ENCODE results near the gene SRSF3. TPM values are rescaled to one million over a fixed set of nuclear protein-coding genes. Genes with fewer than 3 reads are reported as not detected.
A peak's percentile ranks its signal among the peaks of the same experiment; 100 is the strongest.

The SRSF3 gene
- total RNA-seq, 1 donor: 340 TPM

- peak in 1 of 3 donors; percentile 31 for DNase-seq (ENCODE audit: low read depth in 2 of 3, low spot score in 2 of 3)
These were observed 24.5 kb downstream of the SRSF3 start for GRCh38 chr6:36618366-36619355.

DNA sequence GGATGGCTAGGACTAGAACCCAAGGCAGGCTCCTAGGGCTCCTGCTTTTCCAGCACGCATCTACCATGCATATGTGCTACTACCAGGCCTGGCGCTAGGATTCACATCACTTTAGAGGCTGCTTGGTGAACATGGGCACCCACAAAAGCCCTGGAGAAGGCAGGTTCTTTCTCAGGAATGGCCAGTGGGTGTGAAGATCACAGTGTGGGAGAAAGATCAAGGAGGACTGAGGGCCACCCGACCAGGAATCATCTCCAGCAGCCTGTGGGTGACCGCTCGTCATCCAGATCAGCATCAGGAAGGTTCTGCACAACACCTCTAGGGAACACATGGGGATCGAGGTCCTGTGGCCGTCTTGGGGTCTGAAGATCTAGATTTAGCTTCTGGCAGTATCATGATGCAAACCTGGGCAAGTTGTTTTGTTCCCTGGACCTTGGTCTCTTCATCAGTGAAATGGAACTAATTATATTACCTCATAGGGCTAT is 27.3 kb downstream of the SRSF3 start:
- DNase-seq (ENCODE audit: low read depth in 2 of 3, low spot score in 2 of 3): no peak

DNA sequence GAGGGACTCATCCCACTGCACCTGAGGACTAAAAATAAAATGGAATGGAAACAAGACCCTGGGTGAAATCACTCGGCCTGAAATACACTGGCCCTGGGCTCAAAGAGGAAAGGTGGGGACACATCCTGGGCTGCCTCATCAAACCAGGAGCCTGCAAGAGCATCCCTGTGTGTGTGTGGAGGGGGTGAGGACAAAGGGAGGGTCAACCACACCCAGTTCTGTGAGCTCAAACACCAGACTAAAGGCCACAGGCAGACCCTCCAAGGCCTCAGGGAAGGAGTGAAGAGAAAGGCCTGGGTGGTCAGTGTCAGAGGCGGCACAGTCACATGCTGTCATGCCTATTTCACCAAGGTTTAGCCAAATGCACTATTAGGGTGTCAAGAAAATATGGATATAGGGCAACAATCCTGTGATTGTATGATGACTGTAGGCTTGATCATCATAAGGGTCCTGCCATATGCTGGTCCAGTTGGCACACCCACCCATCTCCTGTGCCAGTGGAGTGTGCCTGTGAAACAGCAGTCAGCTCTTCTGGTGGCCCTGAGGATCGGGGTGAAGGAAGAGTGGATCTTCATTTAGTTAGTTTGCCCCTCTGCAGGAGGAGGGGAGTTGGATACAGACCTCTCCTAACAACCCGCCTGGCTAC is 28.9 kb downstream of the SRSF3 start:
- DNase-seq (ENCODE audit: low read depth in 2 of 3, low spot score in 2 of 3): no peak

GRCh38 chr6:36623547-36624459 is 29.6 kb downstream of the SRSF3 start:
- DNase-seq (ENCODE audit: low read depth in 2 of 3, low spot score in 2 of 3): peak; percentile 59 to 86 (median 69)

- DNase-seq (ENCODE audit: low read depth in 2 of 3, low spot score in 2 of 3): no peak
These were observed 30.4 kb downstream of the SRSF3 start for GRCh38 chr6:36624461-36625157.

- no peak for DNase-seq (ENCODE audit: low read depth in 2 of 3, low spot score in 2 of 3)
These were observed 31.2 kb downstream of the SRSF3 start for GRCh38 chr6:36625158-36625919.

DNA sequence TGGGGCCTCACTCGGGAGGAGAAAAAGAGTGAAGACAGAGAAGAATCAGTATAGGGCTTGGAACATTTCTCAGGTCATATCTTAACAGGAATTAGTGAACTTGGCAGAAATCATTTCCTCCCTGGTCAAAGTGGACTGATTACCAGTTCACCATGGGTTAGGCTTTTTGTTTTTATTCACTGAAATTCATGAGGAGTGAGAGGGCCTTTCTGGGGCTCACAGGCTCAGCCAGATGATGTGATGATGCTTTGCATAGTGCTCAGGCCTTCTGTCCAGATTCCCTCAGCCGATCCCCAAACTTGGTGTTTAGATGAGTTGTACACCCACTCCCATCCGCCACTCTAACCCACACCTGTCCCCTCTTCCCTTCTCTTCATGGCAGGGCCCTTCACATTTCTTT is 32.5 kb downstream of the SRSF3 start:
- no peak for DNase-seq (ENCODE audit: low read depth in 2 of 3, low spot score in 2 of 3)

DNA sequence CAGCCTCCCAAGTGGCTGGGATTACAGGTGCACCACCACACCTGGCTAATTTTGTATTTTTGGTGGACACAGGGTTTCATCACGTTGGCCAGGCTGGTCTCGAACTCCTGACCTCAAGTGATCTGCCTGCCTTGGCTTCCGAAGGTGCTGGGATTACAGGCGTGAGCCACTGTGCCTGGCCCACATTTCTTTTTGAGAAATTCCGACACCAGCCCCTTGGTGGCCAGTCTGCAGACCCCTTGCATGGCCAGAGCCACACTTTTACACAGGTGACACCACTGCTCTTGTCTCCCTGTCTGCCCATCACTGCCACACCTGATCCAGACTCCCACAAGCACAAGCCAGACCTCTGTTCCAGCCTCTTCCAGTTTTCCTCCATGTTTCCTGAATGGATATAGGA is 33.0 kb downstream of the SRSF3 start:
- DNase-seq (ENCODE audit: low read depth in 2 of 3, low spot score in 2 of 3): no peak

DNA sequence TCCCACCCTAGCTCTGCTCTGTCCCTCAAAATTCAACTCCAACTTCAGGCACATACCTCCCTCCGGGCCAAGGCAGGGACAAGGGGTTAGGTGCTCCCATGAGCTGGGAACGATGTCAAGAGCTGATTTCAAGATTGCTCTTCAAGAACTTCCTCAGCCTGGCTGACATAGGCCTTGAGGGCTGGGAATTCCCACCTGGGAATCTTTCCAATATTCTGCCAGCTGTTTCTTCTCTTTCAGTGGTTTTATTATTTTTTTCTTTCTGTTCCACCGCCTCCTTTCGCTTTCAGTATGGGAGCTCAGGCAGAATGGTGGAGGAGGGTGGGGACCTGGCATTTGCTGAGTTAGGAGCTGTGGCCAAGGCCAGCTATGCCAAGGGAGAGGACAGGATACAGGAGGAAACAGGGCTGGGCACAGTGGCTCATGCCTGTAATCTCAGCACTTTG is 33.7 kb downstream of the SRSF3 start:
- DNase-seq (ENCODE audit: low read depth in 2 of 3, low spot score in 2 of 3): peak in 1 of 3 donors; percentile 26

GRCh38 chr6:36629784-36630183 is 35.6 kb downstream of the SRSF3 start:
- DNase-seq (ENCODE audit: low read depth in 2 of 3, low spot score in 2 of 3): no peak

GRCh38 chr6:36631326-36632011 is 37.3 kb downstream of the SRSF3 start:
- DNase-seq (ENCODE audit: low read depth in 2 of 3, low spot score in 2 of 3): no peak

GRCh38 chr6:36633370-36633769 is 39.2 kb downstream of the SRSF3 start:
- DNase-seq (ENCODE audit: low read depth in 2 of 3, low spot score in 2 of 3): no peak

GRCh38 chr6:36633915-36634314 is 39.8 kb downstream of the SRSF3 start:
- no peak for DNase-seq (ENCODE audit: low read depth in 2 of 3, low spot score in 2 of 3)

GRCh38 chr6:36634317-36635108 is 40.4 kb downstream of the SRSF3 start:
- no peak for DNase-seq (ENCODE audit: low read depth in 2 of 3, low spot score in 2 of 3)

- DNase-seq (ENCODE audit: low read depth in 2 of 3, low spot score in 2 of 3): no peak
These were observed 42.1 kb downstream of the SRSF3 start for GRCh38 chr6:36636283-36636682.

DNA sequence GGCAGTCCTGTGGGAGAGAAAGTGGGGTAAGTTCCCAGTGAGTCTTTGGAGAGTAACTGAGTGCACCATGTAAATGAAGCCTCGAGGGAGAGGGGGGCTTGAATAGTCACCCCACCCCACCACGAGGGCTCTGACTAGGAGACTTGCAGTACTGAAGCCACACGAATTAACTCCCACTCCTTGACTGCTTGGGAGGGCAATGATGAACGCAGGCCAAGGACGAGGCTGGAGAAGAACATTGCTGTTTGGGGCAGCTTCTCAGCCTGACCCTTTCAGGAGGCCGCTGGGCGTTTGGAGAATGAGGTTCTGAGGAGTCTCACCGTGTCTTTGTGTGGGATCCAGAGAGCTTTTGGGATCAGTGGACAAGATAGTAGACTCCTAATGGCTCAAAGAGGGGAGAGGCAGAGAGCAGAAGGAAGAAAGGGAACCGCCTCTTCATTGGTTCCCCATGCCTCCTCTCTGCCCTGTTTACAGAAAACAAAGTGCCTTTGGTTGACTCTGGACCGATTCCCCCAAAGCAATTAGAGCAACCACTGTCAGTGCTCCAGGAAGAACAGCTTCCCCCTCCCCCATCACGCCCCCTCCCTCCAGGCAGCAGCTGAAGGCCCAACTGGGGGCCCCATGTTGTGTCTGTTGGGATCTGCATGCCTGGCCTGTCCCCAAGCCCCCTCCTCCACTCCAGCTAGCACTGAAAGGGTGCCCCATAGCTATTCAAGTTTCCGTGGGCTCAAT is 42.7 kb downstream of the SRSF3 start:
- DNase-seq (ENCODE audit: low read depth in 2 of 3, low spot score in 2 of 3): no peak

DNA sequence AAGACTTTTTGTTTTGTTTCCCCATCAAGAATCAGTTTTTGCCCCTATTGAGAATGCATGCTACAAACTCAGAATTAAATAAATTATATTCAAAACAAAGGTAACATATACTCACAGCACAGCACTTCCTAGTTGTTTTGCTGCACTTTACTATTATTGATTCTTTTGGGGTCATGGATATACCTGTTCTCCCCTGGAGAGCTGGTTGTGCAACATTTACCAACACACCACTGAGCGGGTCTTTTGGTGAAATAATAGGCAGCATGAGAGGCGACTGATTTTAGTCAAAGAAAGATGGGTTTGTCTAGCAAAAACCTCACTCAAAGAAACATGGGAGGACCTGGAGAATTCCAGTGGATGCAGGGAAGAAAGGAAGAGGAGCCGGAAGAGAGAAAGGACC is 44.4 kb downstream of the SRSF3 start:
- no peak for DNase-seq (ENCODE audit: low read depth in 2 of 3, low spot score in 2 of 3)
